DOHH2 (cell line): ENCODE results near the gene OXCT1.

ENCODE experiments used
- CTCF ChIP-seq: fragments of 200-600 bp; sonication (generic); IDR thresholded peaks from one replicate; pipeline ENCODE4 v1.5.1; 2014; ENCODE audit warnings: antibody characterized with exemption, mild to moderate bottlenecking, low read depth, low read length; ENCODE audit not compliant: poor library complexity, severe bottlenecking
- EZH2phosphoT487 ChIP-seq: fragments of 200-600 bp; sonication (generic); IDR thresholded peaks from 2 replicates; pipeline ENCODE4 v1.6.1; 2017; ENCODE audit warnings: borderline replicate concordance, mild to moderate bottlenecking, antibody characterized with exemption, low read length, moderate library complexity, mixed read lengths

GRCh38 chr5:41885286-41885685, 15.1 kb upstream of the OXCT1 start:
- TF ChIP-seq CTCF: no peak
- TF ChIP-seq EZH2phosphoT487: no peak
